ENCODE data around the gene SOX4. TPM values are rescaled to one million over a fixed set of nuclear protein-coding genes. Genes with fewer than 3 reads are reported as not detected.
"Not testable (repeated sequence)": the region's sequence is repeated elsewhere in the genome, so short reads cannot be mapped to it uniquely, and the experiment has no call there.

SOX4 gene
- 10 to 100 TPM; 18.2 to 71.0 (median 48.8) TPM for total RNA-seq

DNA sequence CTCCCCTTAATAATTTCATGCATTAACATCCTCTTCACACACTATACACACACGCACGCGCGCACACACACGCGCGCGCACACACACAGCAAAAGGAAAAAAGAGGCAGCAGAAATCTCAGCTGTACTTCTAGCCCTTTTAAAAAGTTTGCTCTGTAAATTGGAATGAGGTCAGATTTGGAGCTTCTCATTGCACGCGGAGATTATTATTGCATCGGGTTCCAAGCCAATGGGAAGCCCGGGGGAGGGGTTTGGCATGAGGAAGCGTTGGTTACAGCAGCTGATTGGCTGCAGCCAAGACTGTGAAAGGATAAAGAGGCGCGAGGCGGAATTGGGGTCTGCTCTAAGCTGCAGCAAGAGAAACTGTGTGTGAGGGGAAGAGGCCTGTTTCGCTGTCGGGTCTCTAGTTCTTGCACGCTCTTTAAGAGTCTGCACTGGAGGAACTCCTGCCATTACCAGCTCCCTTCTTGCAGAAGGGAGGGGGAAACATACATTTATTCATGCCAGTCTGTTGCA lies at the start of gene SOX4:
TSS of gene SOX4 (plus strand) at position 340 of the 515 bp plus-strand sequence. CDS start 784 bp downstream, outside the sequence.
- Histone ChIP-seq H3K27me3 (no peaks in the 10 kb centered on the region), H3K9me3 (no peaks in the 10 kb centered on the region), H3K4me3 (peak within 1 kb of the TSS; percentile 71 to 88 (median 82)), H3K27ac (peak within 1 kb of the TSS; percentile 96 to 97), H3K4me1 (peaks cover 0 to 4% of the 10 kb centered on the region in 2 donors), H3K36me3 (no peaks in the 10 kb centered on the region)
- intact Hi-C loops (cut with DNase I; ENCODE audit: low total_unique reads): no loop called here
- TF ChIP-seq POLR2AphosphoS5 (IDR thresholded peaks at IDR 0.05) (peak; percentile 65 to 91 (median 84)), CTCF (IDR thresholded peaks at IDR 0.05) (no peak), POLR2A (IDR thresholded peaks at IDR 0.05) (peak; percentile 74)
- peak; percentile 95 for DNase-seq (ENCODE audit: low spot score in 2 of 2)

GRCh38 chr6:21552286-21552685 lies 41.3 kb upstream of the SOX4 start:
- H3K4me3 ChIP-seq; H3K36me3 ChIP-seq; H3K27me3 ChIP-seq; H3K9me3 ChIP-seq; H3K4me1 ChIP-seq; H3K27ac ChIP-seq; intact Hi-C loops (cut with DNase I; ENCODE audit: low total_unique reads); DNase-seq (ENCODE audit: low spot score in 2 of 2): not testable (repeated sequence)

GRCh38 chr6:21554286-21554685 lies 39.3 kb upstream of the SOX4 start:
- Histone ChIP-seq H3K36me3 (no peaks in the 10 kb centered on the region), H3K27me3 (no peaks in the 10 kb centered on the region), H3K27ac (no peak overlapping the region), H3K4me1 (no peaks in the 10 kb centered on the region), H3K9me3 (peaks cover 2 to 3% of the 10 kb centered on the region in 2 donors), H3K4me3 (no peak overlapping the region)
- TF ChIP-seq POLR2A (IDR thresholded peaks at IDR 0.05) (no peak), CTCF (IDR thresholded peaks at IDR 0.05) (no peak), POLR2AphosphoS5 (IDR thresholded peaks at IDR 0.05) (no peak)
- no peak for DNase-seq (ENCODE audit: low spot score in 2 of 2)
- intact Hi-C loops (cut with DNase I; ENCODE audit: low total_unique reads): no loop called here

DNA sequence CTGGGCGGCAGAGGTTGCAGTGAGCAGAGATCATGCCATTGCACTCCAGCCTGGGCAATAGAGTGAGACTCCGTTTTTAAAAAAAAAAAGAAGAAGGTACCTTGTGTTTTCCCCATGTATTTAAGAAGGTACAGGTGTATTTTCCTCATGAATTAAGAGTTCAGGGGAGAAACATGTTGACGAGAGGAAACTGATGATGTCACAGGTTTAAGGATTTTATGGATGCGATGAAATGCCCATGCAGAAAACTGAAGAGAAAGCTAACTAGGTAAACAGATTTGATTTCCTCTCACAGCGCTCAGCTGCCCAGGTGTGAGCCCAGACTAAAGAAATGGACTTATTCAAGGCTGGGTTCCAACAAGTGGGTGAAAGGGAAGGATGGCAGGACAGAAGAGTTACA lies 38.4 kb upstream of the SOX4 start:
- Histone ChIP-seq H3K4me3 (no peak overlapping the region), H3K27ac (no peak overlapping the region), H3K27me3 (no peaks in the 10 kb centered on the region), H3K36me3 (no peaks in the 10 kb centered on the region), H3K4me1 (no peaks in the 10 kb centered on the region), H3K9me3 (no peaks in the 10 kb centered on the region)
- intact Hi-C loops (cut with DNase I; ENCODE audit: low total_unique reads): no loop called here
- no peak for DNase-seq (ENCODE audit: low spot score in 2 of 2)
- TF ChIP-seq POLR2AphosphoS5 (IDR thresholded peaks at IDR 0.05) (no peak), CTCF (IDR thresholded peaks at IDR 0.05) (no peak), POLR2A (IDR thresholded peaks at IDR 0.05) (no peak)

GRCh38 chr6:21556511-21556910 lies 37.0 kb upstream of the SOX4 start:
- Histone ChIP-seq H3K9me3 (no peaks in the 10 kb centered on the region), H3K4me1 (no peaks in the 10 kb centered on the region), H3K27me3 (no peaks in the 10 kb centered on the region), H3K36me3 (no peaks in the 10 kb centered on the region), H3K27ac (peak overlapping the region; percentile 1 to 70), H3K4me3 (no peak overlapping the region)
- TF ChIP-seq POLR2AphosphoS5 (IDR thresholded peaks at IDR 0.05) (no peak), CTCF (IDR thresholded peaks at IDR 0.05) (no peak), POLR2A (IDR thresholded peaks at IDR 0.05) (no peak)
- intact Hi-C loops (cut with DNase I; ENCODE audit: low total_unique reads): no loop called here
- DNase-seq (ENCODE audit: low spot score in 2 of 2): no peak

Measured in breast epithelium (tissue), 4 donors.